HG03439 (cell line): Measurements from ENCODE around the gene RCL1.
A peak's percentile ranks its signal among the peaks of the same experiment; 100 is the strongest.
"Not testable (repeated sequence)": the region's sequence is repeated elsewhere in the genome, so short reads cannot be mapped to it uniquely, and the experiment has no call there.

Experiments used
- ATAC-seq: cut with Tn5 transposase; IDR thresholded peaks from one replicate; pipeline ENCODE4 v1.9.1; 2021; ENCODE audit warnings: mild to moderate bottlenecking, moderate library complexity; ENCODE audit not compliant: unreplicated experiment

Gene RCL1

GRCh38 chr9:4783191-4783590 is 9.6 kb upstream of the RCL1 start:
- ATAC-seq, result not testable (repeated sequence)

- no peak for ATAC-seq
Measured at GRCh38 chr9:4784403-4784802, 8.3 kb upstream of the RCL1 start.

DNA sequence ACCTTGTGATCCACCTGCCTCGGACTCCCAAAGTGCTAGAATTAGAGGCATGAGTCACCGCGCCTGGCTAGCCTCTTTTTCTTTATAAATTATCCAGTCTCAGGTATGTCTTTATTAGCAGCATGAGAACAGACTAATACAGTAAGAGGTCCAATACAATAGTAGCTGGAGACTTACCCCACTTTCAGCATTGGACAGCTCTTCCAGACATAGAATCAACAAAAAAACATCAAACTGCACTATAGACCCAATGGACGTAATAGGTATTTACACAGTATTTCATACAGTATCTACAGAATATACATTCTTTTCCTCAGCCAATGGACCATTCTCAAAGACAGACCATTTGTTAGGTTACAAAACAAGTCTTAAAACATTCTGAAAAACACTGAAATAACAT is 6.1 kb upstream of the RCL1 start:
- no peak for ATAC-seq

DNA sequence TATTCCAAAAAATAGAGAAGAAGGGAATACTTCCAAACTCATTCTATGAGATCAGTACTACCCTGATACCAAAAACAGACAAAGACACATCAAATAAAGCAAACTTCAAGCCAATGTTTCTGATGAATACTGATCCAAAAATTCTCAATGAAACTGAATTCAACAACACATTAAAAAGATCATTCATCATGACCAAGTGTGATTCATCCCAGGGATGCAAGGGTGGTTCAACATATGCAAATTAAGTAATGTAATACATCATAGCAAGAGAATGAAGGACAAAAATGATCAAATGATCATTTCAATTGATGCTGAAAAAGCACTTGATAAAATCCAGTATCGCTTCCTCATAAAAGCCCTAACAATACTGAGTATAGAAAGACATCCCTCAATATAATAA is 4.9 kb upstream of the RCL1 start:
- no peak for ATAC-seq

DNA sequence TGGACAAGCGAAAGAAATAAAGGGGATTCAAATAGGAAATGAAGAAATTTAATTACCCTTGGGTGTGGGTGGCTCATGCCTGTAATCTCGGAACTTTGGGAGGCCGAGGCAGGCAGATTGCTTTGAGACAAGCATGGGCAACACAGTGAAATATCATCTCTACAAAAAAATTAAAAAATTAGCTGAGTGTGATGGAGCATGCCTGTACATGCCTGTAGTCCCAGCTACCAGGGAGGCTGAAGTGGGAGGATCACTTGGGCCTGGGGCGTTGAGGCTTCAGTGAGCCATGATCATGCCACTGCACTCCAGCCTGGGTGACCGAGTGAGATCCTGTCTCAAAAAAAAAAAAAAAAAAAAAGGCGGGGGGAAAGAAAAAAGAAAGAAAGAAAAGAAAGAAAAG is 4.0 kb upstream of the RCL1 start:
- ATAC-seq, result no peak

DNA sequence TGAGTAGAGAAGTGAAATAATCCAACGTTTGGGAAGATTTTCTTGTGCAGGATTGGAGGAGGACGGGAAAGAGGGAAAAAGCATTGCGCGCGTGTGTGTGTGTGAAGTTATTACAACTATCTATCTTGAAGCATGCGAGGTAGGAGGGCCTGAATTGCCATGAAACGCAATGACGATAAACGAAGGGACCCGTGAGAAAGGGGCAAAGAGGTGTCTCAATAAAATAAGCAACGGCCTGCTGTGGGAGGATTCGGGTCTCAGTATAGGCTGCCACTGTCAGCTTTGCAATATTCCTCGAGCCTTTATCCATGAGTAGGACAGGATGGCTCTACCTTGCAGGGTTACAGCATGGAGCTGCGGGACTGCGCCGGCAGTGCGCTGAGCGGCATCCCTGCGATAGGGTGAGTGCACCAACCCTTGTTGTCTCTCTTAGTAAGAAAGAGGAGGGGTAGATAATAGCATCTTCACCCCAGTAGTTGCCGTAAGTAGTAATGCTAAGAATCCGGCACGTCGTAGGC is 631 bp upstream of the RCL1 start:
- ATAC-seq, result peak; percentile 31

GRCh38 chr9:4793459-4794395 is 983 bp downstream of the RCL1 start:
- no peak for ATAC-seq

DNA sequence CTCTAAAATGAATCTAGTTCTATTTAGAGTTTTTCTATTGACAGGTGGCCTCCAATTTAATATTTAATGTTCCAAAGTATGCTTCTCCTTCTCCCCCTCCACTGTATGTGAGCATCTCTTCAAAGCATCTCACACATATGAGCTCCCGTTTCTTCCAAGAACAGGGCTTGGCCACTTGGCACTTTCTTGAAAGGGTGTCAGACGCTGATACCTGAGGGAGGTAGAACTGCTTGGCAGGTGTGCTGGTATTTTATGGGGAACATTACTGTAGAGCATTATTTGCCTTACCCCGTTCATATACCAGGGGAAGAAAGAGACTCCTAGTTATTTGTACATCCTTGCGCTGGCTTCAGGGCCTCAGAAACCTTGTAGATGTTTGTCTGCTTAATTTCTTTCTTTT is 1.9 kb downstream of the RCL1 start:
- no peak for ATAC-seq

DNA sequence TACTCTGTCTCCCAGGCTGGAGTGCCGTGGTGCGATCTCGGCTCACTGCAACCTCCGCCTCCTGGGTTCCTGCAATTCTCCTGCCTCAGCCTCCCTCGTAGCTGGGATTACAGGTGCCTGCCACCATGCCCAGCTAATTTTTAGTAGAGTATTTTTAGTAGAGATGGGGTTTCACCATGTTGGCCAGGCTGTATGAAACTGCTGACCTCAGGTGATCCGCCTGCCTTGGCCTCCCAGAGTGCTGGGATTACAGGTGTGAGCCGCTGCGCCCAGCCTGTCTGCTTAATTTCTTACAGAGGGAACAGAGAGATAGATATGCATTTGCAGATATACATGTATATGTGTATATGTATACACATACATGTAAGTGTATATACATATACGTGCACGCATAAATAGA is 2.4 kb downstream of the RCL1 start:
- not testable (repeated sequence) for ATAC-seq

DNA sequence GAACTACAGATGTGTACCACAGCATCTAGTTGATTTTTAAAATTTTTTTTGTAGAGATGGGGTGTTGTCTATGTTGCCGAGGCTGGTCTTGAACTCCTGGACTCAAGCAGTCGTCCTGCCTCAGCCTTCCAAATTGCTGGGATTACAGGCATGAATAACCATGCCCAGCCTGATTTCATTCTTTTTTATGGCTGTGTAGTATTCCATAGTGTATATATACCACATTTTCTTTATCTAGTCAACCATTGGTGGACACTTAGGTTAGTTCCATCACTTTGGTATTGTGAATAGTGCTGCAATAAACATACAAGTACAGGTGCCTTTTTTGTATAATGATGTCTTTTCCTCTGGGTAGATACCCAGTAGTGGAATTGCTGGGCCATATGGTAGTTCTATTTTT is 3.8 kb downstream of the RCL1 start:
- no peak for ATAC-seq

- no peak for ATAC-seq
Measured at GRCh38 chr9:4796988-4797853, 4.5 kb downstream of the RCL1 start.

DNA sequence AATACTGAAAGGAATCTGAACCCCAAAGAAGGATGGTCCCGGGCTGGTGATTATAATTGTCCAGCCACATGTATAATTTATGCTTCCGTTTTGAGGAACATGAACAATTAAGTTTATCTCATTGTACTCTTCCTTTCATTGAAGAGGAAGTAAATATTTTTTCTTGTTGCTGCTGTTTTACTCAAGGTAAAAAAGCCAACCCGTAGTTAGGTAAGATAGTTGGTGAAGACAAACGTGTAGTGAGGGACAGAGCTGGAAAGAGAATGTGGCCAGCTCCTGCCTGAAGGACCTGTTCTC is 5.1 kb downstream of the RCL1 start:
- no peak for ATAC-seq

DNA sequence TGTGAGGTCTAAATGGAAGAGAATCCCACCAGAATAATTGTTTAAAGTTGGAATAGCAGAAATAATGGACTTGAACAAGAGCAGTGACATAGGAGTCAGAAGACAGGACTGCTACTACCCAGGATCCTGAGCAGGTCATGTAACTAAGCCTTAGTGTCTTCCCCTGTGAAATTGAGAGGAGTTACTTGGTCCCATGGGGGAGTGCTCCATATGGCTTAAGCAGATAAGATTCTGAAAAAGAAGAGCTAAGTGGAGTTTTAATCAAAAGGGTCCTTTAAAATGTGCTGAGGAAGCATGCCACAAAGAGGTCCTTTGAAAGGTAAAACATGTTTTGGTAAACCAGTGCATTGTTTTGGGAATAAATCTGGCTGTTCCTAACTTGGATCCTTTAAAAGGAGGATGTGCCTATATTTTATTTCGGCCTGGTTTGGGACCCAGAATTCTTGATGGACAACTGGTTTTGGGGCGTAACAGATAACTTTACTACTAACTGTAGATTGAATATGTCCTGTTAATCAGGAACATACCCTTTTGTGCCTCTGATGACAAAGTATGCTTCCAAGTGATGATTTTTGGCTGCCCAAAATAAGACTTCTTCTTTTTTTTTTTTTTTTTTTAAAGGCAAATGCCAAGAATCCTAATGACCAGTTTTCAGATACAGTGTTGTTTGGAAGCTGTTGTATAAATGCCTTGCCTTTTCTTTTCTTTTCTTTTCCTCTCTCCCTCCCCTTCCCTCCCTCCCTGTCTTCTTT is 5.7 kb downstream of the RCL1 start:
- no peak for ATAC-seq

DNA sequence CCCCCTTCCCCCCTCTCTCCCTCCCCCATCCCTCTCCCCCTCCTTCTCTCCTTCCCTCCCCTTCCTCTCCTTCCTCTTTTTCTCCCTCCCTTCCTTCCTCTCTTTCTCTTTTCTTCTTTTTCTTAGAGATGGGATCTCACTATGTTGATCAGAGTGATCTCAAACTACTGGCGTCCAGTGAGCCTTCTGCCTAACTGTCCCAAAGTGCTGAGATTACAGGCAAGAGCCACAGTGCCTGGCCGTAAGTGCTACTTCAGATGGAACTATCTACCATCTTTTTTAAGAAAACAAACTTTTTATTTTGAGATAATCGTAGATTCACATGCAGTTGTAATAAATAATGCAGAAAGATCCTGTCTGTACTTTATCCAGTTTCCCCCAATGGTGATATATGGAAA is 6.3 kb downstream of the RCL1 start:
- ATAC-seq, result no peak

DNA sequence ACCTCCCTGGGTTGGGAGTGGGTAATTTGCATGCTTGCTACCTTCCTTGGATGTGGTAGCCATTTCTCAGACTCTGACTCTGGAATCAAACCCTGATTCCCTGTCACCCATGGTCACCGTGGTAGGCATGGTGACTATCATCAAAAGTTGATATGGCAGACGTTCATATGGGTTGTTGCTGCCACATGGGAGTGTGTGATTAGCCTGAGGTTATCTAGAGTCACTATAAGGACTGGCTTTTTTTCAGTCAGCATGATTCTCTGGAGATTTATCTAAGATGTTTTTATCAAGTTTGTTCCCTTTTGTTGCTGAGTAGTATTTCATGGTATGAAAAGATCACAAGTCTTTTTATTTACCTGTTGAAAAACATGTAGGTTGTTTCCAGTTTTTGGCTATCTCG is 7.0 kb downstream of the RCL1 start:
- ATAC-seq, result no peak

DNA sequence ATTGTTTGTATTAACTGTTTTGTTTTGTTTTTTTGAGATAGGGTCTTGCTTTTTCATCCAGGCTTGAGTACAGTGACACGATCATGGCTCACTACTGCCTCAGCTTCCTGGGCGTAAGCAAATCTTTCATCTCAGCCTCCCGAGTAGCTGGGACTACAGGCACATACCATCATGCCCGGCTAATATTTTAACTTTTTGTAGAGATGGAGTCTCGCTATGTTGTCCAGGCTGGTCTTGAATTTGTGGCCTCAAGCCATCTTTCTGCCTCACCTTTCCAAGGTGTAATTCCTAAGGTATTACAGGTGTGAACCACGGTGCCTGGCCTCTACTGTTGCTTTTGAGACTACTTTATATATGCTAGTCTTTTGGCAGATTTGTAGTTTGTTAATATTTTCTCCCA is 8.4 kb downstream of the RCL1 start:
- ATAC-seq, result no peak

DNA sequence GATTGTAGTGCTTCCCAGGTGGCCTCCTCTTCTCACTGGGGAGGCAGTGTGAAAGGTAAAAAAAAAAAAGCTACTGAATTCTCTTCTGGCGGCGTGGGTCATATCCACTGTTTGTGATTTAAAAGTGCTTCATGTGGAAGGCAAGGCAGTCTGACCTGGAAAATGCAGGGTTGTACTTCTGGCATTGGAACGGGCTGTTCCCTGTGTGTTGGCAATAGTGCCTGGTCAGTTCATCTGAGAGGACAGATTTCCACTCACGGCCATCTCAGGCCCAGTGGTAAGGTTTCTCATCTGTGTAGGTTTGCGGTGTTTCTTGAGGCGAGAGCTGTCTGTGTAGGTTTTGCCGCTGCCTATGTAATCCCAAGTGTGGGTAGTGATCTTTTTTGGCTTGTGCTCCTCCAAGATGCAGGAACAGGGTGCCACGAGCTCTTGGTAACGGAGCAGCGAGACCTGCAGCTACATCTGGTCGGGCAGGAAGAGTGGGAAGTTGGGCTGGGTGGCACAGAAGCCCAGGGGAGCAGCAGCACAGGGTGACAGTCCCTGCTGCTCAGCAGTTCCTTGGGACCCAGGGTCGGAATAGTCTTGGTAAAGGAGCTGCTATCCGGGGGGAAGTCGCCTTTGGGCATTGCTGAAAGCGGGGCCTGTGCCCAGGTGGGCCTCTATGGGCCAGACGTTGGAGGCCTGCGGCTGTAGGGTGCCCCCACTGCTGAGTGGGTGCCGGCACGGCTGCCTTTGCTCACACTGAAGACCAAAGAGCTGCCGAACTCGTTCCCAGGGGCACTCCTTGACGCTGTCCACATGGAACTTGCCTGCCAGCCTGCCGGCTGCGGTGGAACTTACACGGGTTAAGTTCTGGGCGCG is 11.2 kb downstream of the RCL1 start:
- no peak for ATAC-seq

DNA sequence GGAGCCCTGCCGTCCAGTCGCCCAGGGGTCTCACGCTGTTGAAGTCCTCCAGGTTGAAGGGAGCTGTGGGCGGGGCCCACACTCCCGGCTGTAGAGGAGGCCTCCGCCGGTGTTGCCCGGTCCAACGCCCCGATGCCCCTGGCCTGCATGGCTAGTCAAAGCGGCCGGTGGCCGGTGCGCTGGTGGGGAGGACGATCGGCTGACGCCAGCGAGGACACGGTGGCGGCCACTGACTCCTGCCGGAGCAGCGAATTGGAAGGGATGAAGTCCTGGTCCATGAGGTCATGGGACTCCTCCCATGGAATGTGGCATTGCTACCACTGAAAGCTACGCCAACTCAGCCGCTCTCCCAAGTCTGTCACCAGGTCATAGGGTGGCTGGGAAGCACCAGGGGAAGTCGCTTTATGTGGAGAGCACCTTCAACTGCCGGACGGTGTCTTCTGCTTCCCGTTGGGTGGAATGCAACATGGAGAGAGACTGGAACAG is 11.8 kb downstream of the RCL1 start:
- ATAC-seq, result no peak

GRCh38 chr9:4805191-4805918 is 12.6 kb downstream of the RCL1 start:
- no peak for ATAC-seq
